Activated gamma-delta T cell treated with anti-CD3 and anti-CD28 coated beads, Interleukin-2, amount 50 U/mL, for 16 hours (primary cell): Measurements from ENCODE around the gene REM1.

Source experiments
- DNase-seq: peaks from one replicate; pipeline ENCODE4 v3.0.0-alpha.2; 2020; ENCODE audit warnings: low read depth

Gene REM1

DNA sequence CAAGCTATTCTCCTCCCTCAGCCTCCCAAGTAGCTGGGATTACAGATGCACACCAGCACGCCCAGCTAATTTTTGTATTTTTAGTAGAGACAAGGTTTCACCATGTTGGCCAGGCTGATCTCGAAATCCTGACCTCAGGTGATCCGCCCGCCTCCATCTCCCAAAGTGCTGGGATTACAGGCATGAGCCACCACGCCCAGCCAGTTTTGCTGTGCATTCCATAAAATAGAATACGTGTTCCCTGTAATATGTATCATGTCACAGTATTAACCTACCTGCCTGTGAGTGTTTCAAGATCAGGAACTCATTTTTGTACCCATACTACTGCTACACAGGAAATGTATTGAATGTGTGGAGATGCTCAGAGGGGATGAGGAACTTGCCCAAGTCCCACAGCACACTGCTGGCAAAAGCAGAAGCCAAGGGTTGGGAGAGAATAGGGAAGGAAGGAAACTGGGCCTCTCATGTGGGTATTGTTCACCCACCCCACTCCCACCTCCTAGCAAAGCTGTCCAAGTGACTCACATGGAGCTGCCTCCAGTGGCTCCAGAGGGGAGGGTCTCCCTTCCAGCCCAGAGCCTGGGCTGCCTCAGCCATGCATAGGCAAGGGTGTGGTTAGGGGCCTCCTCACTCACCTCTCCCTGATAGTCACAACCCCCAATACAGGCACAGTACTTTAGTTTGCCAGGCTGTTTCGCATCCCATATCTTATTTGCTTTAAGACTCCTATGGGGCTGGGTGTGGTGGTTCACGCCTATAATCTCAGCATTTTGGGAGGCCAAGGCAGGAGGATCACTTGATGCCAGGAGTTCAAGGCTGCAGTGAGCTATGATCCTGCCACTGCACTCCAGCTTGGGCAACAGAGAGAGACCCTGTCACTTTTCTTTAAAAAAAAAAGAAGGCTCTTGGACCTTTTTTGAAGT, 48.5 kb downstream of the REM1 start:
- no peak for DNase-seq

DNA sequence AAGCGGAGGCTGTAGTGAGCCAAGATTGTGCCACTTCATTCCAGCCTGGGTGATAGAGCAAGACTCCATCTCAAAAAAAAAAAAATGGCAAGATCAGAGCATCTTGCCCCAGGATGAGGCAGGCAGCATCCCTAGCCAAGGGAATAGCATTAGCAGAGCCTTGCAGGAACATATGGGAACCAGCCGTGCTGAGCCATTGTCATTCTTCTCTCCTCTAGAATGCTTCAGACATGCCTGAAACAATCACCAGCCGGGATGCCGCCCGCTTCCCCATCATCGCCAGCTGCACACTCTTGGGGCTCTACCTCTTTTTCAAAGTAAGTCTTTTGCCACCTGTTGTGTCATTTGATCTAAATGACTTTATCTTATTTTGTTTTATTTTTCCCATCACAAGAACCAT, 52.2 kb downstream of the REM1 start:
- no peak for DNase-seq
